Sigmoid colon (tissue), 4 donors: Measurements from ENCODE around the gene ARF1.

ENCODE experiments used
- POLR2AphosphoS5 ChIP-seq, 4 donors: sonication (generic); formaldehyde crosslinking; IDR thresholded peaks; one replicate each; pipeline ENCODE4 v1.6.1; 2017; ENCODE audit warnings: antibody characterized with exemption in 4 of 4
- TF ChIP-seq, protein P1 (sequence below), 4 experiments: fragments of 450-650 bp in 3 of 4; fragments of 200-600 bp in 1 of 4; IDR thresholded peaks; one replicate each; pipeline ENCODE4 v1.5.1; 2016 to 2019; ENCODE audit warnings: antibody characterized with exemption in 4 of 4, mild to moderate bottlenecking in 3 of 4, moderate library complexity in 2 of 4

- TF ChIP-seq POLR2AphosphoS5 (IDR thresholded peaks at IDR 0.05): no peak
- TF ChIP-seq, protein P1, sequence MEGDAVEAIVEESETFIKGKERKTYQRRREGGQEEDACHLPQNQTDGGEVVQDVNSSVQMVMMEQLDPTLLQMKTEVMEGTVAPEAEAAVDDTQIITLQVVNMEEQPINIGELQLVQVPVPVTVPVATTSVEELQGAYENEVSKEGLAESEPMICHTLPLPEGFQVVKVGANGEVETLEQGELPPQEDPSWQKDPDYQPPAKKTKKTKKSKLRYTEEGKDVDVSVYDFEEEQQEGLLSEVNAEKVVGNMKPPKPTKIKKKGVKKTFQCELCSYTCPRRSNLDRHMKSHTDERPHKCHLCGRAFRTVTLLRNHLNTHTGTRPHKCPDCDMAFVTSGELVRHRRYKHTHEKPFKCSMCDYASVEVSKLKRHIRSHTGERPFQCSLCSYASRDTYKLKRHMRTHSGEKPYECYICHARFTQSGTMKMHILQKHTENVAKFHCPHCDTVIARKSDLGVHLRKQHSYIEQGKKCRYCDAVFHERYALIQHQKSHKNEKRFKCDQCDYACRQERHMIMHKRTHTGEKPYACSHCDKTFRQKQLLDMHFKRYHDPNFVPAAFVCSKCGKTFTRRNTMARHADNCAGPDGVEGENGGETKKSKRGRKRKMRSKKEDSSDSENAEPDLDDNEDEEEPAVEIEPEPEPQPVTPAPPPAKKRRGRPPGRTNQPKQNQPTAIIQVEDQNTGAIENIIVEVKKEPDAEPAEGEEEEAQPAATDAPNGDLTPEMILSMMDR (IDR thresholded peaks at IDR 0.05): no peak
These were observed 35.9 kb upstream of the ARF1 start for GRCh38 chr1:228046421-228047182.
